Measurements from ENCODE around the gene OR52E6.

GRCh38 chr11:5833446-5833845 lies 8.3 kb downstream of the OR52E6 start:
- TF ChIP-seq, protein P1, sequence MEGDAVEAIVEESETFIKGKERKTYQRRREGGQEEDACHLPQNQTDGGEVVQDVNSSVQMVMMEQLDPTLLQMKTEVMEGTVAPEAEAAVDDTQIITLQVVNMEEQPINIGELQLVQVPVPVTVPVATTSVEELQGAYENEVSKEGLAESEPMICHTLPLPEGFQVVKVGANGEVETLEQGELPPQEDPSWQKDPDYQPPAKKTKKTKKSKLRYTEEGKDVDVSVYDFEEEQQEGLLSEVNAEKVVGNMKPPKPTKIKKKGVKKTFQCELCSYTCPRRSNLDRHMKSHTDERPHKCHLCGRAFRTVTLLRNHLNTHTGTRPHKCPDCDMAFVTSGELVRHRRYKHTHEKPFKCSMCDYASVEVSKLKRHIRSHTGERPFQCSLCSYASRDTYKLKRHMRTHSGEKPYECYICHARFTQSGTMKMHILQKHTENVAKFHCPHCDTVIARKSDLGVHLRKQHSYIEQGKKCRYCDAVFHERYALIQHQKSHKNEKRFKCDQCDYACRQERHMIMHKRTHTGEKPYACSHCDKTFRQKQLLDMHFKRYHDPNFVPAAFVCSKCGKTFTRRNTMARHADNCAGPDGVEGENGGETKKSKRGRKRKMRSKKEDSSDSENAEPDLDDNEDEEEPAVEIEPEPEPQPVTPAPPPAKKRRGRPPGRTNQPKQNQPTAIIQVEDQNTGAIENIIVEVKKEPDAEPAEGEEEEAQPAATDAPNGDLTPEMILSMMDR (IDR thresholded peaks at IDR 0.05 in 2 of 3, conservative IDR thresholded peaks at IDR 0.05 in 1 of 3; ENCODE audit: borderline replicate concordance in 1 of 3, insufficient read depth in 1 of 3, low read depth in 2 of 3, low read length in 2 of 3), result no peak
- no peak for TF ChIP-seq ZFX (IDR thresholded peaks at IDR 0.05)
- TF ChIP-seq EZH2 (IDR thresholded peaks at IDR 0.05), result no peak
- no peak for TF ChIP-seq POLR2A (IDR thresholded peaks at IDR 0.05; ENCODE audit: borderline replicate concordance, extremely low read depth, insufficient read depth, insufficient read length)
- no peak for TF ChIP-seq POLR2AphosphoS5 (IDR thresholded peaks at IDR 0.05; ENCODE audit: low read depth, low read length)
- no peak for TF ChIP-seq EZH2phosphoT487 (IDR thresholded peaks at IDR 0.05; ENCODE audit: borderline replicate concordance)
- no peak for TF ChIP-seq MAX (IDR thresholded peaks at IDR 0.05)
- TF ChIP-seq RAD21 (IDR thresholded peaks at IDR 0.05; ENCODE audit: low read depth), result no peak
- no peak for TF ChIP-seq SP1 (IDR thresholded peaks at IDR 0.05; ENCODE audit: low read depth)
- no peak for TF ChIP-seq ELF1 (IDR thresholded peaks at IDR 0.05; ENCODE audit: borderline replicate concordance, low read depth)

Data from HCT116 (cell line).